GM12801 (cell line): ENCODE measurements around the gene PTGER2.

ENCODE experiments used
- CTCF ChIP-seq: IDR thresholded peaks from one replicate; pipeline ENCODE4 v1.5.1; 2011; ENCODE audit warnings: control low read depth; ENCODE audit not compliant: insufficient read length; ENCODE audit errors: extremely low read depth

PTGER2 gene

GRCh38 chr14:52313903-52314594 lies at the start of gene PTGER2:
Gene PTGER2, plus strand, starts transcription at chr14:52314312. Its CDS starts 237 bp downstream, at chr14:52314549.
- no peak for TF ChIP-seq CTCF

- TF ChIP-seq CTCF, result no peak
Measured at GRCh38 chr14:52265253-52265652, 48.9 kb upstream of the PTGER2 start.

- TF ChIP-seq CTCF, result no peak
Measured at GRCh38 chr14:52266179-52266578, 47.9 kb upstream of the PTGER2 start.

- no peak for TF ChIP-seq CTCF
Measured at GRCh38 chr14:52266782-52267181, 47.3 kb upstream of the PTGER2 start.

- no peak for TF ChIP-seq CTCF
Measured at GRCh38 chr14:52267501-52268278, 46.4 kb upstream of the PTGER2 start, which contains the start of gene PTGDR. Gene PTGDR, plus strand, starts transcription at chr14:52267698. Its CDS starts 117 bp downstream, at chr14:52267815.

GRCh38 chr14:52268279-52269061 lies 45.6 kb upstream of the PTGER2 start:
- TF ChIP-seq CTCF, result no peak

- no peak for TF ChIP-seq CTCF
Measured at GRCh38 chr14:52269100-52269499, 45.0 kb upstream of the PTGER2 start.
